HepG2 (cell line): ENCODE data around the gene FERMT2. TPM values are rescaled to one million over a fixed set of nuclear protein-coding genes. Genes with fewer than 3 reads are reported as not detected.

Source experiments
- IRX3 ChIP-seq: sonication (generic); formaldehyde crosslinking; IDR thresholded peaks from 2 replicates; pipeline ENCODE4 v1.8.1; 2023; ENCODE audit warnings: mild to moderate bottlenecking, low read depth, missing genetic modification reagents, borderline replicate concordance
- NFYC ChIP-seq: IDR thresholded peaks from 2 replicates; pipeline ENCODE4 v1.6.1; 2016; ENCODE audit warnings: missing genetic modification reagents, missing compliant biosample characterization
- RFXANK ChIP-seq: IDR thresholded peaks from 2 replicates; pipeline ENCODE4 v1.6.1; 2016
- TEAD2 ChIP-seq: sonication (generic); formaldehyde crosslinking; IDR thresholded peaks from 2 replicates; pipeline ENCODE4 v1.9.0; 2021; ENCODE audit warnings: missing genetic modification reagents
- ZKSCAN8 ChIP-seq: IDR thresholded peaks from 2 replicates; pipeline ENCODE4 v1.6.1; 2016; ENCODE audit warnings: borderline replicate concordance, missing genetic modification reagents, missing compliant biosample characterization
- ZNF44 ChIP-seq: sonication (generic); formaldehyde crosslinking; IDR thresholded peaks from 2 replicates; pipeline ENCODE4 v1.5.1; 2020; ENCODE audit warnings: mild to moderate bottlenecking, missing genetic modification reagents
- ZNF563 ChIP-seq: sonication (generic); formaldehyde crosslinking; IDR thresholded peaks from 2 replicates; pipeline ENCODE4 v1.8.0; 2022; ENCODE audit warnings: mild to moderate bottlenecking, moderate library complexity, missing genetic modification reagents
- ZNF572 ChIP-seq: sonication (generic); formaldehyde crosslinking; IDR thresholded peaks from 2 replicates; pipeline ENCODE4 v1.5.1; 2020; ENCODE audit warnings: mild to moderate bottlenecking, missing genetic modification reagents
- ZNF670 ChIP-seq: sonication (generic); formaldehyde crosslinking; IDR thresholded peaks from 2 replicates; pipeline ENCODE4 v1.8.0; 2022; ENCODE audit warnings: mild to moderate bottlenecking, missing genetic modification reagents, borderline replicate concordance
- polyA plus RNA-seq, 8 experiments: library from polyadenylated mRNA; depleted of rRNA in 3 of 8; stranded (reverse) in 7 of 8; unstranded in 1 of 8; fragments of >200 nt; fragmentation: Illumina TruSeq in 4 of 8; extraction: Trizol in 4 of 8; gene quantifications; 2 replicates each; pipeline versions ENCODE4 v1.2.1 to v1.2.3, GENCODE V29; 2011 to 2016; ENCODE audit warnings: low read depth in 4 of 8, missing spikeins in 1 of 8, mixed read lengths in 1 of 8; ENCODE audit not compliant: insufficient read depth in 1 of 8
- total RNA-seq, 5 experiments: library from RNA; depleted of rRNA; stranded (reverse); fragments of >200 nt; fragmentation: Illumina TruSeq; extraction: Trizol; gene quantifications; 2 replicates each; pipeline ENCODE4 v1.2.3, GENCODE V29; 2016; ENCODE audit warnings: low read depth in 1 of 5
- TF ChIP-seq, protein P1 (sequence below): sonication (generic); formaldehyde crosslinking; IDR thresholded peaks from 2 replicates; pipeline ENCODE4 v1.8.0; 2022; ENCODE audit warnings: mild to moderate bottlenecking, missing genetic modification reagents
- TF ChIP-seq, protein P2 (sequence below): sonication (generic); formaldehyde crosslinking; IDR thresholded peaks from 2 replicates; pipeline ENCODE4 v1.5.1; 2020; ENCODE audit warnings: mild to moderate bottlenecking, missing genetic modification reagents, borderline replicate concordance
- TF ChIP-seq, protein P3 (sequence below): sonication (generic); formaldehyde crosslinking; IDR thresholded peaks from 2 replicates; pipeline ENCODE4 v1.5.0; 2020; ENCODE audit warnings: missing genetic modification reagents, mild to moderate bottlenecking, borderline replicate concordance
- TF ChIP-seq, protein P4 (sequence below): sonication (generic); formaldehyde crosslinking; conservative IDR thresholded peaks from 2 replicates; pipeline ENCODE4 v1.8.1; 2023; ENCODE audit warnings: missing genetic modification reagents
- TF ChIP-seq, protein P5 (sequence below): sonication (generic); formaldehyde crosslinking; IDR thresholded peaks from 2 replicates; pipeline ENCODE4 v1.4.0; 2020; ENCODE audit warnings: missing genetic modification reagents, low read depth, mild to moderate bottlenecking, borderline replicate concordance
- TF ChIP-seq, protein P6 (sequence below): fragments of 450-650 bp; IDR thresholded peaks from 2 replicates; pipeline ENCODE4 v1.6.1; 2016

The FERMT2 gene
- total and polyA plus RNA-seq, 2 of the 13 experiments (the other 11 are each of a cell fraction or from before 2014, with no cell fraction given) = 36.2 to 60.4 TPM

DNA sequence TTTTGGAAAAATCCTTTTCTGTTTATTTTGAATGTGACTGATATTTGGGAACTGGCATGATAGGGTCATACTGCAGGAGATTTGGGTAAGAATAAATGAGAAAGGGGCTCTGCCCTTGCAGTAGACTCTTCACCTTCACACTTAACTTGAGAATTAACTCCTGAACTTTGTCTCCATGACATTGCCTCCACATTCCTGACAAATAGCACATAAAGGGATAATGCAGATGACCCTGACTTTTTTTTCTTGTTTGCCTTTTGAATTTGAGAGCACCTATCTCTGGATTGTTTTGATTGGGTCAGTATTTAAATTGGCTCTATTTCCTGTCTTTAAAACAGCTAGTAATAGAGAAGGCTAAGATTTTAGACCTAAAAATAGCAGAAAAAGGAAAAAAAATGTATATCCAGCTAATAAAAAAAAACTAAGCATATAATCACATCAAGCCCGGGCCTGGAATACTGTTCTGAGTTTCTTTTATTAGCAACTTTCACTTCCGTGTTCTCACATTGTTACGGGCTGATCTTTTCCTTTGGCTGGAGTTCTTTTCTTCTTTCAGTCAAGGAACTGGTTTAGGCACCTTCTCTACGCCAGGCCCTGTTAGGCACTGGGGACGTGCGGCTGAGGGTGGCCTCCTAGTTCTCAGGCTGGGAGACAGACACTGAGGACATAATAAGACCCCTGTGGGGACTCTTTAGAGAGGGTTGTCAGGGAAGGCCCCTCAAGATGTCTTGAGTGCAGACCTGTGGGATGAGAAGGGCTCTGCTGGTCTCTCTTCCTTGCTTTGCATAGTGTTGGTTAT, 106.4 kb downstream of the FERMT2 start (continued):
- TF ChIP-seq ZKSCAN8 (CRISPR knock-in tag) (no peak), ZNF563 (CRISPR knock-in tag) (no peak), RFXANK (CRISPR knock-in tag) (no peak), ZNF44 (CRISPR knock-in tag) (no peak), ZNF572 (no peak), TEAD2 (CRISPR knock-in tag) (no peak), ZNF670 (CRISPR knock-in tag) (no peak), IRX3 (no peak), NFYC (CRISPR knock-in tag) (no peak)
- TF ChIP-seq, protein P1, sequence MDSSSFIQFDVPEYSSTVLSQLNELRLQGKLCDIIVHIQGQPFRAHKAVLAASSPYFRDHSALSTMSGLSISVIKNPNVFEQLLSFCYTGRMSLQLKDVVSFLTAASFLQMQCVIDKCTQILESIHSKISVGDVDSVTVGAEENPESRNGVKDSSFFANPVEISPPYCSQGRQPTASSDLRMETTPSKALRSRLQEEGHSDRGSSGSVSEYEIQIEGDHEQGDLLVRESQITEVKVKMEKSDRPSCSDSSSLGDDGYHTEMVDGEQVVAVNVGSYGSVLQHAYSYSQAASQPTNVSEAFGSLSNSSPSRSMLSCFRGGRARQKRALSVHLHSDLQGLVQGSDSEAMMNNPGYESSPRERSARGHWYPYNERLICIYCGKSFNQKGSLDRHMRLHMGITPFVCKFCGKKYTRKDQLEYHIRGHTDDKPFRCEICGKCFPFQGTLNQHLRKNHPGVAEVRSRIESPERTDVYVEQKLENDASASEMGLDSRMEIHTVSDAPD (CRISPR knock-in tag) = no peak
- TF ChIP-seq, protein P2, sequence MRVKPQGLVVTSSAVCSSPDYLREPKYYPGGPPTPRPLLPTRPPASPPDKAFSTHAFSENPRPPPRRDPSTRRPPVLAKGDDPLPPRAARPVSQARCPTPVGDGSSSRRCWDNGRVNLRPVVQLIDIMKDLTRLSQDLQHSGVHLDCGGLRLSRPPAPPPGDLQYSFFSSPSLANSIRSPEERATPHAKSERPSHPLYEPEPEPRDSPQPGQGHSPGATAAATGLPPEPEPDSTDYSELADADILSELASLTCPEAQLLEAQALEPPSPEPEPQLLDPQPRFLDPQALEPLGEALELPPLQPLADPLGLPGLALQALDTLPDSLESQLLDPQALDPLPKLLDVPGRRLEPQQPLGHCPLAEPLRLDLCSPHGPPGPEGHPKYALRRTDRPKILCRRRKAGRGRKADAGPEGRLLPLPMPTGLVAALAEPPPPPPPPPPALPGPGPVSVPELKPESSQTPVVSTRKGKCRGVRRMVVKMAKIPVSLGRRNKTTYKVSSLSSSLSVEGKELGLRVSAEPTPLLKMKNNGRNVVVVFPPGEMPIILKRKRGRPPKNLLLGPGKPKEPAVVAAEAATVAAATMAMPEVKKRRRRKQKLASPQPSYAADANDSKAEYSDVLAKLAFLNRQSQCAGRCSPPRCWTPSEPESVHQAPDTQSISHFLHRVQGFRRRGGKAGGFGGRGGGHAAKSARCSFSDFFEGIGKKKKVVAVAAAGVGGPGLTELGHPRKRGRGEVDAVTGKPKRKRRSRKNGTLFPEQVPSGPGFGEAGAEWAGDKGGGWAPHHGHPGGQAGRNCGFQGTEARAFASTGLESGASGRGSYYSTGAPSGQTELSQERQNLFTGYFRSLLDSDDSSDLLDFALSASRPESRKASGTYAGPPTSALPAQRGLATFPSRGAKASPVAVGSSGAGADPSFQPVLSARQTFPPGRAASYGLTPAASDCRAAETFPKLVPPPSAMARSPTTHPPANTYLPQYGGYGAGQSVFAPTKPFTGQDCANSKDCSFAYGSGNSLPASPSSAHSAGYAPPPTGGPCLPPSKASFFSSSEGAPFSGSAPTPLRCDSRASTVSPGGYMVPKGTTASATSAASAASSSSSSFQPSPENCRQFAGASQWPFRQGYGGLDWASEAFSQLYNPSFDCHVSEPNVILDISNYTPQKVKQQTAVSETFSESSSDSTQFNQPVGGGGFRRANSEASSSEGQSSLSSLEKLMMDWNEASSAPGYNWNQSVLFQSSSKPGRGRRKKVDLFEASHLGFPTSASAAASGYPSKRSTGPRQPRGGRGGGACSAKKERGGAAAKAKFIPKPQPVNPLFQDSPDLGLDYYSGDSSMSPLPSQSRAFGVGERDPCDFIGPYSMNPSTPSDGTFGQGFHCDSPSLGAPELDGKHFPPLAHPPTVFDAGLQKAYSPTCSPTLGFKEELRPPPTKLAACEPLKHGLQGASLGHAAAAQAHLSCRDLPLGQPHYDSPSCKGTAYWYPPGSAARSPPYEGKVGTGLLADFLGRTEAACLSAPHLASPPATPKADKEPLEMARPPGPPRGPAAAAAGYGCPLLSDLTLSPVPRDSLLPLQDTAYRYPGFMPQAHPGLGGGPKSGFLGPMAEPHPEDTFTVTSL (CRISPR knock-in tag) = 0 out of 2 replicates have a peak, but pooled peaks have one; percentile 28
- TF ChIP-seq, protein P3, sequence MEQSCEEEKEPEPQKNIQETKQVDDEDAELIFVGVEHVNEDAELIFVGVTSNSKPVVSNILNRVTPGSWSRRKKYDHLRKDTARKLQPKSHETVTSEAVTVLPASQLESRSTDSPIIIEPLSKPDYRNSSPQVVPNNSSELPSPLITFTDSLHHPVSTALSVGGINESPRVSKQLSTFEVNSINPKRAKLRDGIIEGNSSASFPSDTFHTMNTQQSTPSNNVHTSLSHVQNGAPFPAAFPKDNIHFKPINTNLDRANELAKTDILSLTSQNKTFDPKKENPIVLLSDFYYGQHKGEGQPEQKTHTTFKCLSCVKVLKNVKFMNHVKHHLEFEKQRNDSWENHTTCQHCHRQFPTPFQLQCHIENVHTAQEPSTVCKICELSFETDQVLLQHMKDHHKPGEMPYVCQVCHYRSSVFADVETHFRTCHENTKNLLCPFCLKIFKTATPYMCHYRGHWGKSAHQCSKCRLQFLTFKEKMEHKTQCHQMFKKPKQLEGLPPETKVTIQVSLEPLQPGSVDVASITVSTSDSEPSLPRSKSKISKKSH = no peak
- TF ChIP-seq, protein P4, sequence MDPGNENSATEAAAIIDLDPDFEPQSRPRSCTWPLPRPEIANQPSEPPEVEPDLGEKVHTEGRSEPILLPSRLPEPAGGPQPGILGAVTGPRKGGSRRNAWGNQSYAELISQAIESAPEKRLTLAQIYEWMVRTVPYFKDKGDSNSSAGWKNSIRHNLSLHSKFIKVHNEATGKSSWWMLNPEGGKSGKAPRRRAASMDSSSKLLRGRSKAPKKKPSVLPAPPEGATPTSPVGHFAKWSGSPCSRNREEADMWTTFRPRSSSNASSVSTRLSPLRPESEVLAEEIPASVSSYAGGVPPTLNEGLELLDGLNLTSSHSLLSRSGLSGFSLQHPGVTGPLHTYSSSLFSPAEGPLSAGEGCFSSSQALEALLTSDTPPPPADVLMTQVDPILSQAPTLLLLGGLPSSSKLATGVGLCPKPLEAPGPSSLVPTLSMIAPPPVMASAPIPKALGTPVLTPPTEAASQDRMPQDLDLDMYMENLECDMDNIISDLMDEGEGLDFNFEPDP (CRISPR knock-in tag) = no peak
- TF ChIP-seq, protein P5, sequence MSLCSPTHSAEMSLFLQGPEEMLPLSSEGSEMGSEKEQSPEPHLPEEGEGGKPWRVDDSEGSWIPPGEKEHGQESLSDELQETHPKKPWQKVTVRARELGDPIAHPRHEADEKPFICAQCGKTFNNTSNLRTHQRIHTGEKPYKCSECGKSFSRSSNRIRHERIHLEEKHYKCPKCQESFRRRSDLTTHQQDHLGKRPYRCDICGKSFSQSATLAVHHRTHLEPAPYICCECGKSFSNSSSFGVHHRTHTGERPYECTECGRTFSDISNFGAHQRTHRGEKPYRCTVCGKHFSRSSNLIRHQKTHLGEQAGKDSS (CRISPR knock-in tag) = no peak
- TF ChIP-seq, protein P6, sequence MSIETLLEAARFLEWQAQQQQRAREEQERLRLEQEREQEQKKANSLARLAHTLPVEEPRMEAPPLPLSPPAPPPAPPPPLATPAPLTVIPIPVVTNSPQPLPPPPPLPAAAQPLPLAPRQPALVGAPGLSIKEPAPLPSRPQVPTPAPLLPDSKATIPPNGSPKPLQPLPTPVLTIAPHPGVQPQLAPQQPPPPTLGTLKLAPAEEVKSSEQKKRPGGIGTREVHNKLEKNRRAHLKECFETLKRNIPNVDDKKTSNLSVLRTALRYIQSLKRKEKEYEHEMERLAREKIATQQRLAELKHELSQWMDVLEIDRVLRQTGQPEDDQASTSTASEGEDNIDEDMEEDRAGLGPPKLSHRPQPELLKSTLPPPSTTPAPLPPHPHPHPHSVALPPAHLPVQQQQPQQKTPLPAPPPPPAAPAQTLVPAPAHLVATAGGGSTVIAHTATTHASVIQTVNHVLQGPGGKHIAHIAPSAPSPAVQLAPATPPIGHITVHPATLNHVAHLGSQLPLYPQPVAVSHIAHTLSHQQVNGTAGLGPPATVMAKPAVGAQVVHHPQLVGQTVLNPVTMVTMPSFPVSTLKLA = no peak
